GM23248 (cell line): Measurements from ENCODE around the gene FREM2.

Experiments
- EZH2 ChIP-seq: fragments of 200-600 bp; sonication (generic); IDR thresholded peaks from 2 replicates; pipeline ENCODE4 v1.6.1; 2018; ENCODE audit warnings: antibody characterized with exemption, mild to moderate bottlenecking; ENCODE audit not compliant: insufficient read depth, poor library complexity, severe bottlenecking
- EZH2phosphoT487 ChIP-seq: fragments of 200-600 bp; sonication (generic); IDR thresholded peaks from 2 replicates; pipeline ENCODE4 v1.6.1; 2018; ENCODE audit warnings: antibody characterized with exemption, moderate library complexity, mild to moderate bottlenecking, low read depth; ENCODE audit not compliant: insufficient read depth

DNA sequence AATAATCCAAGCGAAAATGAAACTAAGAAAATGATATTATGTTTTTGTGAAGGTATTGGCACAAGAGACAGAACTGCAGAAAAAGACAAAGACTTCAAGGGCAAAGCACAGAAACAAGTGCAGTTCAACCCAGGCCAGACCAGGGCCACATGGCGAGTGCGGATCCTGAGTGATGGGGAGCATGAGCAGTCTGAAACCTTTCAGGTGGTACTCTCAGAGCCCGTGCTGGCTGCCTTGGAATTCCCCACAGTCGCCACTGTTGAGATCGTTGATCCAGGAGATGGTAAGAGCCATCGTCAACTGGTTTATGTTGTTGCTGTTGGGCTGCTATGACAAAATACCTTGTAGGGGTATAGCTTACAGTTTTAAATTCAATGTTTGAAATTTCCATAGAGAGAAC is 82.6 kb downstream of the FREM2 start:
- TF ChIP-seq EZH2 (no peak), EZH2phosphoT487 (no peak)
